ENCODE data around the gene ABCC1.

DNA sequence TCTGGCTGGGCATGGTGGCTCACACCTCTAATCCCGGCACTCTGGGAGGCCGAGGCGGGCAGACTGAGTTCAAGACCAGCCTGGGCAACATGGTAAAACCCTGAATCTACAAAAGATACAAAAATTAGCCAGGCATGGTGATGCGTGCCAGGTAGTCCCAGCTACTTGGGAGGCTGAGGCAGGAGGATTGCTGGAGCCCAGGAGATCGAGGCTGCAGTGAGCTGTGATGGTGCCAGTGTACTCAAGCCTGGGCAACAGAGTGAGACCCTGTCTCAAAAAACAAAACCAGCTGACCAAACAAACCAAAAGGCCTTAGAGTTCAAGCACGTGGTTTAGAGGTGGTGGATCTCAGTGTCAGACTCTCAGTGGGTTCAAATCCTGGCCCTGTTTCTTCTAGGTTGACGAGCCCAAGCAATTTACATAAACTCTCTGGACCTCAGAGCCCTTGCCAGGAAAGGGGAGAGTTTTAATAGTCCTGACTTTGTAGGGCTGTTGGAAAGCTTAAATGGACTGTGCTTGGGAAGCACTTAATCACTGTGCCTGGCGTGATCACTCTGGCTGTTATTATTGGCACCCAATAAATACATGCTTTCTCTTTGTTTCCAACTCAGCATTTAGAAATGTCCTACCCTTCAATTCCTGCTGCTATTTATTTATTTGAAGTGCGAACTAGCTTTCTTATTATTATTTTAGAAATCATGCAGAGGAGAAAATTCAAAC is 44.7 kb downstream of the ABCC1 start:
- TF ChIP-seq, protein P1, sequence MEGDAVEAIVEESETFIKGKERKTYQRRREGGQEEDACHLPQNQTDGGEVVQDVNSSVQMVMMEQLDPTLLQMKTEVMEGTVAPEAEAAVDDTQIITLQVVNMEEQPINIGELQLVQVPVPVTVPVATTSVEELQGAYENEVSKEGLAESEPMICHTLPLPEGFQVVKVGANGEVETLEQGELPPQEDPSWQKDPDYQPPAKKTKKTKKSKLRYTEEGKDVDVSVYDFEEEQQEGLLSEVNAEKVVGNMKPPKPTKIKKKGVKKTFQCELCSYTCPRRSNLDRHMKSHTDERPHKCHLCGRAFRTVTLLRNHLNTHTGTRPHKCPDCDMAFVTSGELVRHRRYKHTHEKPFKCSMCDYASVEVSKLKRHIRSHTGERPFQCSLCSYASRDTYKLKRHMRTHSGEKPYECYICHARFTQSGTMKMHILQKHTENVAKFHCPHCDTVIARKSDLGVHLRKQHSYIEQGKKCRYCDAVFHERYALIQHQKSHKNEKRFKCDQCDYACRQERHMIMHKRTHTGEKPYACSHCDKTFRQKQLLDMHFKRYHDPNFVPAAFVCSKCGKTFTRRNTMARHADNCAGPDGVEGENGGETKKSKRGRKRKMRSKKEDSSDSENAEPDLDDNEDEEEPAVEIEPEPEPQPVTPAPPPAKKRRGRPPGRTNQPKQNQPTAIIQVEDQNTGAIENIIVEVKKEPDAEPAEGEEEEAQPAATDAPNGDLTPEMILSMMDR (conservative IDR thresholded peaks at IDR 0.05; ENCODE audit: low read depth, low read length), result no peak
- TF ChIP-seq EZH2phosphoT487 (IDR thresholded peaks at IDR 0.05; ENCODE audit: borderline replicate concordance, low read length) (no peak), EZH2 (IDR thresholded peaks at IDR 0.05; ENCODE audit: low read length, unreplicated experiment) (no peak)

All from PC-3 (cell line).